HCT116 (cell line): ENCODE measurements around the gene ACBD3. TPM values are rescaled to one million over a fixed set of nuclear protein-coding genes. Genes with fewer than 3 reads are reported as not detected.

ENCODE experiments used
- ATAC-seq: fragments of 200-7000 bp; cut with Tn5 transposase; 2 replicates; pipeline ENCODE4 v1.9.1; 2020; ENCODE audit warnings: mild to moderate bottlenecking, moderate library complexity
- BruUV-seq: library from RNA; stranded (reverse); fragments of 400-500 nt; replicated peaks from 2 replicates; lab custom pipeline; 2021; lab: Mats Ljungman, UMichigan
- CTCF ChIA-PET: fragments of 300-600 bp; sonication (Branson Sonifier 250); formaldehyde crosslinking; loops from one replicate; lab custom pipeline; 2021; ENCODE audit warnings: antibody characterized with exemption; lab: Charles Lee
- POLR2A ChIA-PET: fragments of 300-600, 350-600 bp; sonication (Branson Sonifier 250); formaldehyde crosslinking; loops from one replicate; lab custom pipeline; 2021; ENCODE audit warnings: antibody characterized with exemption; lab: Charles Lee
- RAD21 ChIA-PET, 2 experiments: fragments of 300-600 bp; sonication (Branson Sonifier 250); formaldehyde crosslinking; loops; one replicate each; lab custom pipeline; 2023; ENCODE audit warnings: low total read pairs in 2 of 2; ENCODE audit not compliant: uncharacterized antibody in 2 of 2, unreplicated experiment in 2 of 2, low non-redundant PET in 1 of 2; lab: Charles Lee
- DNase-seq: peaks from one replicate; pipeline ENCODE4 v3.0.0-alpha.2; 2010; ENCODE audit warnings: low read depth, low spot score
- H2AFZ ChIP-seq: fragments of 200-600 bp; shearing (Covaris generic), sonication (generic); 2 replicates; pipeline ENCODE4 v1.6.1; 2017; ENCODE audit warnings: low read depth, mixed run types, mixed read lengths, antibody characterized with exemption, low read length; ENCODE audit not compliant: poor library complexity, severe bottlenecking
- H3K27ac ChIP-seq: 2 replicates; pipeline ENCODE4 v1.5.1; 2012; ENCODE audit warnings: low read depth, low read length
- H3K27me3 ChIP-seq: fragments of 200-600 bp; sonication (generic); 2 replicates; pipeline ENCODE4 v1.6.1; 2016; ENCODE audit warnings: mixed run types, low read length, mixed read lengths; ENCODE audit not compliant: insufficient read depth
- H3K36me3 ChIP-seq, 2 experiments: fragments of 200-500 bp in 1 of 2; fragments of 200-600 bp in 1 of 2; sonication (Bioruptor generic) in 1 of 2; sonication (generic) in 1 of 2; 2 replicates each; pipeline versions ENCODE4 v1.5.1 to v1.6.1; 2014 to 2016; ENCODE audit warnings: low read length in 2 of 2, inconsistent platforms in 1 of 2, mixed read lengths in 1 of 2, mixed run types in 1 of 2; ENCODE audit not compliant: insufficient read depth in 2 of 2, control insufficient read depth in 1 of 2
- H3K4me1 ChIP-seq, 2 experiments: fragments of 200-600 bp in 1 of 2; sonication (generic) in 1 of 2; 2 replicates each; pipeline versions ENCODE4 v1.5.1 to v1.6.1; 2012 to 2017; ENCODE audit warnings: low read length in 2 of 2, inconsistent platforms in 1 of 2, mild to moderate bottlenecking in 1 of 2, mixed read lengths in 1 of 2, mixed run types in 1 of 2, moderate library complexity in 1 of 2; ENCODE audit not compliant: insufficient read depth in 2 of 2, control insufficient read depth in 1 of 2
- H3K4me2 ChIP-seq: fragments of 200-600 bp; sonication (generic); 2 replicates; pipeline ENCODE4 v1.6.1; 2017; ENCODE audit warnings: mixed run types, low read length, mixed read lengths
- H3K4me3 ChIP-seq, 2 experiments: fragments of 200-600 bp in 1 of 2; sonication (generic) in 1 of 2; replicated peaks in 1 of 2; 2 replicates each; pipeline ENCODE4 v1.5.1; 2011 to 2016; ENCODE audit warnings: low read length in 2 of 2, control low read depth in 1 of 2, low read depth in 1 of 2, mild to moderate bottlenecking in 1 of 2, mixed read lengths in 1 of 2, mixed run types in 1 of 2
- H3K79me2 ChIP-seq: fragments of 200-600 bp; sonication (generic); 2 replicates; pipeline ENCODE4 v1.6.1; 2017; ENCODE audit warnings: mild to moderate bottlenecking, mixed run types, low read length, moderate library complexity, mixed read lengths; ENCODE audit not compliant: insufficient read depth
- H3K9ac ChIP-seq: fragments of 200-600 bp; sonication (generic); 2 replicates; pipeline ENCODE4 v1.6.1; 2016; ENCODE audit warnings: low read length, mixed read lengths
- H3K9me2 ChIP-seq: fragments of 200-600 bp; sonication (generic), shearing (Covaris generic); 2 replicates; pipeline ENCODE4 v1.6.1; 2017; ENCODE audit warnings: mixed run types, mild to moderate bottlenecking, moderate library complexity; ENCODE audit not compliant: insufficient read depth
- H3K9me3 ChIP-seq, 2 experiments: fragments of 200-500 bp in 1 of 2; fragments of 200-600 bp in 1 of 2; sonication (Bioruptor generic) in 1 of 2; sonication (generic) in 1 of 2; 2 replicates each; pipeline ENCODE4 v1.6.1; 2014 to 2017; ENCODE audit warnings: low read length in 2 of 2, mixed read lengths in 2 of 2, inconsistent platforms in 1 of 2, low read depth in 1 of 2, mild to moderate bottlenecking in 1 of 2, mixed run types in 1 of 2, moderate library complexity in 1 of 2; ENCODE audit not compliant: control insufficient read depth in 1 of 2, insufficient read depth in 1 of 2
- H4K20me1 ChIP-seq: fragments of 200-600 bp; sonication (generic), shearing (Covaris generic); 2 replicates; pipeline ENCODE4 v1.6.1; 2017; ENCODE audit warnings: mixed run types, mild to moderate bottlenecking, moderate library complexity; ENCODE audit not compliant: insufficient read depth
- ATF3 ChIP-seq: IDR thresholded peaks from 2 replicates; pipeline ENCODE4 v1.6.1; 2012
- CBX3 ChIP-seq: IDR thresholded peaks from 2 replicates; pipeline ENCODE4 v1.6.1; 2012; ENCODE audit warnings: low read depth
- EGR1 ChIP-seq: IDR thresholded peaks from 2 replicates; pipeline ENCODE4 v1.6.1; 2012; ENCODE audit warnings: low read depth
- ELF1 ChIP-seq: IDR thresholded peaks from 2 replicates; pipeline ENCODE4 v1.6.1; 2012; ENCODE audit warnings: low read depth, borderline replicate concordance
- EZH2 ChIP-seq: fragments of 200-600 bp; sonication (generic); IDR thresholded peaks from 2 replicates; pipeline ENCODE4 v1.6.1; 2017; ENCODE audit warnings: antibody characterized with exemption, mixed run types
- EZH2phosphoT487 ChIP-seq: fragments of 200-600 bp; IDR thresholded peaks from 2 replicates; pipeline ENCODE4 v1.6.1; 2018; ENCODE audit warnings: antibody characterized with exemption, borderline replicate concordance
- FOSL1 ChIP-seq: IDR thresholded peaks from 2 replicates; pipeline ENCODE4 v1.6.1; 2012; ENCODE audit warnings: low read depth
- RAD21 ChIP-seq: IDR thresholded peaks from 2 replicates; pipeline ENCODE4 v1.6.1; 2012; ENCODE audit warnings: low read depth, mild to moderate bottlenecking
- REST ChIP-seq: IDR thresholded peaks from 2 replicates; pipeline ENCODE4 v1.6.1; 2012; ENCODE audit warnings: low read depth
- SP1 ChIP-seq: IDR thresholded peaks from 2 replicates; pipeline ENCODE4 v1.6.1; 2012; ENCODE audit warnings: low read depth
- TCF7L2 ChIP-seq: IDR thresholded peaks from 2 replicates; pipeline ENCODE4 v1.7.0; 2011; ENCODE audit warnings: borderline replicate concordance, inconsistent platforms; ENCODE audit not compliant: insufficient read depth, insufficient read length; ENCODE audit errors: extremely low read depth
- YY1 ChIP-seq: IDR thresholded peaks from 2 replicates; pipeline ENCODE4 v1.6.1; 2011; ENCODE audit warnings: low read length, low read depth, moderate library complexity, mild to moderate bottlenecking; ENCODE audit not compliant: insufficient replicate concordance; ENCODE audit errors: extremely low read depth
- ZBTB33 ChIP-seq: IDR thresholded peaks from 2 replicates; pipeline ENCODE4 v1.6.1; 2011; ENCODE audit warnings: mild to moderate bottlenecking, low read length, moderate library complexity; ENCODE audit not compliant: insufficient replicate concordance; ENCODE audit errors: extremely low read depth
- ZNF274 ChIP-seq: fragments of 200-500 bp; sonication (Bioruptor generic); IDR thresholded peaks from 2 replicates; pipeline ENCODE4 v1.6.1; 2014; ENCODE audit warnings: mild to moderate bottlenecking, low read depth, low read length, inconsistent platforms
- intact Hi-C: fragments of 100-400 bp; cut with micrococcal nuclease; formaldehyde crosslinking; loops from 2 replicates; pipeline ENCODE4 v1.10.0; 2022
- total RNA-seq: library from RNA; stranded (reverse); gene quantifications from one replicate; pipeline ENCODE4 v1.2.1, GENCODE V29; 2021; ENCODE audit not compliant: unreplicated experiment

Gene ACBD3
- total RNA-seq, 1 experiment from 2014 or later = 29.6 TPM

- no peak overlapping the region for H3K9ac ChIP-seq
- no TSS peak for BruUV-seq
- POLR2A ChIA-PET = no interaction called here
- ATAC-seq (no peak), DNase-seq (no peak)
- H3K27ac ChIP-seq = no peak overlapping the region
- RAD21 ChIA-PET = no interaction called here
- H3K27me3 ChIP-seq = no peaks in the 10 kb centered on the region
- H3K79me2 ChIP-seq = no peaks in the 10 kb centered on the region
- no peak overlapping the region for H3K4me3 ChIP-seq
- H3K4me1 ChIP-seq = peaks cover 22 to 36% of the 10 kb centered on the region in 2 experiments
- no peak overlapping the region for H3K4me2 ChIP-seq
- no peaks in the 10 kb centered on the region for H3K36me3 ChIP-seq
- no peaks in the 10 kb centered on the region for H4K20me1 ChIP-seq
- CTCF ChIA-PET = no interaction called here
- peaks cover 0 to 5% of the 10 kb centered on the region in 2 experiments; a peak in 1 of 4 replicates for H3K9me3 ChIP-seq
- intact Hi-C loops = no loop called here
- H2AFZ ChIP-seq = no peak overlapping the region
- H3K9me2 ChIP-seq = no peaks in the 10 kb centered on the region
- no peak for TF ChIP-seq EGR1
- no peak for TF ChIP-seq ZBTB33
- TF ChIP-seq EZH2 = no peak
Observed at GRCh38 chr1:226131639-226132038, 54.9 kb downstream of the ACBD3 start.

- Histone ChIP-seq H3K4me1 (peaks cover 35 to 55% of the 10 kb centered on the region in 2 experiments), H3K79me2 (no peaks in the 10 kb centered on the region), H4K20me1 (no peaks in the 10 kb centered on the region), H3K4me3 (no peak overlapping the region), H3K9ac (no peak overlapping the region), H3K9me2 (no peaks in the 10 kb centered on the region), H3K27me3 (no peaks in the 10 kb centered on the region), H3K9me3 (peaks cover 0 to 5% of the 10 kb centered on the region in 2 experiments; a peak in 1 of 4 replicates), H3K27ac (0 out of 2 replicates have a peak overlapping the region, but pooled peaks have one; percentile 66), H3K4me2 (peak overlapping the region; percentile 88; the same call in 1 of the 2 replicates), H3K36me3 (no peaks in the 10 kb centered on the region), H2AFZ (no peak overlapping the region)
- no peak for ATAC-seq
- ChIA-PET POLR2A (no interaction called here), CTCF (no interaction called here), RAD21 (no interaction called here)
- intact Hi-C loops = loop anchor here (5.0 kb wide), 2 partner anchors 53 to 278 kb away; partner anchors contain the start of gene PARP1
- BruUV-seq = no TSS peak
- no peak for DNase-seq
- TF ChIP-seq YY1 (no peak), ELF1 (no peak), ZNF274 (no peak), TCF7L2 (no peak), REST (no peak), CBX3 (no peak), ATF3 (no peak), RAD21 (no peak), FOSL1 (no peak), SP1 (no peak), EGR1 (no peak), EZH2phosphoT487 (no peak), EZH2 (no peak)
Observed at GRCh38 chr1:226129230-226129629, 57.3 kb downstream of the ACBD3 start.
